Mesenchymal stem cell (in vitro differentiated cells and primary cell): ENCODE data around the gene SNAPC4.
A peak's percentile ranks its signal among the peaks of the same experiment; 100 is the strongest.

Experiments
- DNase-seq: peaks from one replicate; pipeline ENCODE4 v3.0.0-alpha.2; 2013
- H2AFZ ChIP-seq: one replicate; pipeline ENCODE4 v1.6.1; 2013; ENCODE audit warnings: low read depth, mild to moderate bottlenecking, control low read depth, inconsistent platforms, low read length, moderate library complexity
- H2AK5ac ChIP-seq: 2 replicates; pipeline ENCODE4 v1.6.1; 2013; ENCODE audit warnings: low read length, moderate library complexity, mild to moderate bottlenecking, inconsistent platforms; ENCODE audit not compliant: severe bottlenecking
- H2BK120ac ChIP-seq: one replicate; pipeline ENCODE4 v1.6.1; 2013; ENCODE audit warnings: low read depth, mild to moderate bottlenecking, inconsistent platforms, low read length, moderate library complexity
- H2BK12ac ChIP-seq, 2 experiments: one replicate each; pipeline ENCODE4 v1.6.1; 2013; ENCODE audit warnings: inconsistent platforms in 2 of 2, low read length in 2 of 2, mild to moderate bottlenecking in 2 of 2, moderate library complexity in 2 of 2, control low read depth in 1 of 2
- H2BK15ac ChIP-seq: one replicate; pipeline ENCODE4 v1.6.1; 2013; ENCODE audit warnings: mild to moderate bottlenecking, low read depth, inconsistent platforms; ENCODE audit not compliant: poor library complexity, severe bottlenecking
- H2BK5ac ChIP-seq: 2 replicates; pipeline ENCODE4 v1.6.1; 2013; ENCODE audit warnings: low read depth, mild to moderate bottlenecking, low read length, control low read depth, inconsistent platforms; ENCODE audit not compliant: poor library complexity, severe bottlenecking
- H3K14ac ChIP-seq, 2 experiments: one replicate each; pipeline ENCODE4 v1.6.1; 2013; ENCODE audit warnings: inconsistent platforms in 2 of 2, low read length in 2 of 2, control low read depth in 1 of 2, mild to moderate bottlenecking in 1 of 2, moderate library complexity in 1 of 2
- H3K18ac ChIP-seq, 2 experiments: one replicate each; pipeline ENCODE4 v1.6.1; 2013; ENCODE audit warnings: inconsistent platforms in 2 of 2, low read length in 2 of 2, control low read depth in 1 of 2, low read depth in 1 of 2, mild to moderate bottlenecking in 1 of 2
- H3K23ac ChIP-seq, 2 experiments: one replicate each; pipeline ENCODE4 v1.6.1; 2013; ENCODE audit warnings: inconsistent platforms in 2 of 2, low read length in 2 of 2, mild to moderate bottlenecking in 2 of 2, moderate library complexity in 2 of 2, control low read depth in 1 of 2
- H3K27ac ChIP-seq: 2 replicates; pipeline ENCODE4 v1.5.1; 2013; ENCODE audit warnings: mild to moderate bottlenecking, moderate library complexity, low read length, control low read depth, inconsistent platforms; ENCODE audit not compliant: poor library complexity, severe bottlenecking
- H3K27me3 ChIP-seq, 2 experiments: 2 replicates each; pipeline versions ENCODE4 v1.6.1 to v1.7.0; 2013; ENCODE audit warnings: low read length in 2 of 2, mild to moderate bottlenecking in 2 of 2, moderate library complexity in 2 of 2, control low read depth in 1 of 2, inconsistent platforms in 1 of 2; ENCODE audit not compliant: control insufficient read depth in 1 of 2, insufficient read depth in 1 of 2
- H3K36me3 ChIP-seq, 2 experiments: 2 replicates each; pipeline versions ENCODE4 v1.6.1 to v1.7.0; 2013; ENCODE audit warnings: low read length in 2 of 2, control low read depth in 1 of 2, inconsistent platforms in 1 of 2, low read depth in 1 of 2, mild to moderate bottlenecking in 1 of 2; ENCODE audit not compliant: insufficient read depth in 2 of 2, control insufficient read depth in 1 of 2
- H3K4ac ChIP-seq, 2 experiments: one replicate each; pipeline ENCODE4 v1.6.1; 2013; ENCODE audit warnings: inconsistent platforms in 2 of 2, low read length in 2 of 2, mild to moderate bottlenecking in 2 of 2, moderate library complexity in 2 of 2, control low read depth in 1 of 2, low read depth in 1 of 2
- H3K4me1 ChIP-seq: 2 replicates; pipeline ENCODE4 v1.6.1; 2013; ENCODE audit warnings: low read depth, low read length, control low read depth; ENCODE audit not compliant: control insufficient read depth, insufficient read depth
- H3K4me2 ChIP-seq: 2 replicates; pipeline ENCODE4 v1.6.1; 2013; ENCODE audit warnings: low read length, mild to moderate bottlenecking, inconsistent platforms; ENCODE audit not compliant: poor library complexity, severe bottlenecking
- H3K4me3 ChIP-seq, 2 experiments: 2 replicates each; pipeline versions ENCODE4 v1.5.1 to v1.7.0; 2013; ENCODE audit warnings: low read length in 2 of 2, mild to moderate bottlenecking in 2 of 2, control low read depth in 1 of 2, low read depth in 1 of 2; ENCODE audit not compliant: insufficient read depth in 1 of 2
- H3K79me1 ChIP-seq: replicated peaks from 2 replicates; pipeline ENCODE4 v1.6.1; 2013; ENCODE audit warnings: mild to moderate bottlenecking, control low read depth, low read length, inconsistent platforms; ENCODE audit not compliant: poor library complexity, severe bottlenecking
- H3K9ac ChIP-seq: 2 replicates; pipeline ENCODE4 v1.7.0; 2013; ENCODE audit warnings: mild to moderate bottlenecking, low read length, moderate library complexity
- H3K9me3 ChIP-seq: 2 replicates; pipeline ENCODE4 v1.7.0; 2013; ENCODE audit warnings: mild to moderate bottlenecking, low read length; ENCODE audit not compliant: control insufficient read depth
- H4K8ac ChIP-seq: one replicate; pipeline ENCODE4 v1.6.1; 2013; ENCODE audit warnings: inconsistent platforms, mild to moderate bottlenecking, low read length, moderate library complexity
- H4K91ac ChIP-seq: one replicate; pipeline ENCODE4 v1.6.1; 2013; ENCODE audit warnings: mild to moderate bottlenecking, low read length, inconsistent platforms
- WGBS: methylation state at CpG from one replicate; pipeline ENCODE4 v1.1.7; 2013; ENCODE audit warnings: mixed read lengths; 5-methylcytosine and 5-hydroxymethylcytosine counted together

Gene SNAPC4

GRCh38 chr9:136393531-136393930 is 6.4 kb downstream of the SNAPC4 start:
- Histone ChIP-seq H3K4me1 (peaks cover 5% of the 10 kb centered on the region), H2AK5ac (no peak overlapping the region), H3K27me3 (no peaks in the 10 kb centered on the region), H2BK12ac (no peak overlapping the region), H3K4me3 (peak overlapping the region in 1 of 2 experiments; percentile 37), H3K18ac (no peak overlapping the region), H2BK5ac (no peak overlapping the region), H3K27ac (no peak overlapping the region), H3K79me1 (peaks cover 68% of the 10 kb centered on the region), H2BK15ac (no peak overlapping the region), H3K9ac (peak overlapping the region; percentile 77), H3K4ac (no peak overlapping the region), H3K36me3 (peaks cover 78 to 87% of the 10 kb centered on the region in 2 experiments), H4K8ac (no peak overlapping the region), H3K9me3 (no peaks in the 10 kb centered on the region), H2AFZ (no peak overlapping the region), H2BK120ac (no peak overlapping the region), H3K23ac (no peak overlapping the region), H3K4me2 (no peak overlapping the region), H3K14ac (no peak overlapping the region), H4K91ac (no peak overlapping the region)
- WGBS, result 96% methylated on average over 17 of the region's 17 CpGs
- no peak for DNase-seq

- Histone ChIP-seq H3K9ac (peak overlapping the region; percentile 77), H4K8ac (no peak overlapping the region), H3K27me3 (no peaks in the 10 kb centered on the region), H3K14ac (no peak overlapping the region), H2BK120ac (no peak overlapping the region), H3K79me1 (peaks cover 73% of the 10 kb centered on the region), H3K4me3 (peak overlapping the region in 1 of 2 experiments; percentile 59), H3K18ac (no peak overlapping the region), H2BK5ac (no peak overlapping the region), H3K4me2 (no peak overlapping the region), H2BK12ac (no peak overlapping the region), H2AFZ (no peak overlapping the region), H3K27ac (no peak overlapping the region), H3K4ac (no peak overlapping the region), H3K23ac (no peak overlapping the region), H2BK15ac (no peak overlapping the region), H3K36me3 (peaks cover 78 to 87% of the 10 kb centered on the region in 2 experiments), H4K91ac (no peak overlapping the region), H3K4me1 (no peaks in the 10 kb centered on the region), H3K9me3 (no peaks in the 10 kb centered on the region), H2AK5ac (no peak overlapping the region)
- no peak for DNase-seq
- 96% methylated on average over 21 of the region's 21 CpGs for WGBS
Observed at GRCh38 chr9:136392538-136393449, 7.2 kb downstream of the SNAPC4 start.

DNA sequence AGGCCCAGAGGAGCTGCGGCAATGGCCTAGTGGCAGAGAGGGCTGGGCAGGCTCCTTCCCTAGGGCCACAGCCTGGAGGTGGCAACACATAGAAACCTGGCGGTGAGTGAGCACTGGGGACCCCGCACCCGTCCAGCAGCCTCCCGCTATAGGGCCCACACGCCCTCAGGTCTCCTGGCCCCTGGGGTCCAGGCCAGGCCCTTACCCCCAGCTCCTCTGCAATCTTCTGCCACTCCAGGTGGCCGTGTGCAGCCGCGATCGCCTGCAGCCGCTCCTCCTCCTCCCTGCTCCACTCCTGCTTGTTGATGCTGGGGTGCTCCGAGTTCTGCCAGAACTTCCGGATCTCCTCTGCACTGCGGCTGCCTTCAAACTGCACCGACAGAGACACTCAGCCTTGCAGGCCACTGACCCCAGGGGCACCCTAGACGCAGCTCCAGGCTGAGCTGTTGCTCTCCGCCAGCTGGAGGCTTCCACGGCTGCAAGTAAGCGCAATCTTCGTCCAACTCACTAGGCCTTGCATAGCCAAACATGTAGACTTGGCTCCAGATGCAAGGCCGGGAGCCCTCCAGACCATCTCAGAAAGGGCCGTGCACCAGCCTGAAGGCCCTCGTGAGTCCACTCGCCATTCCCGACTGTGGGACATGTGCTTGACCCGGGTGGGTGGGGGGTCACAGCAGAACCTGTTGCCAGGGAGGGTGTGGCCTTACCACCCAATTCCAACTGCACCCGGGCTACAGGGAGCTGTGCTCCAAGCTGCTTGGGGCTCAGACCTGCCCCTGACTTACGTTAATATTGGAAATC is 8.0 kb downstream of the SNAPC4 start:
- WGBS, result 99% methylated on average over 28 of the region's 28 CpGs
- Histone ChIP-seq H3K27me3 (no peaks in the 10 kb centered on the region), H3K79me1 (peaks cover 74% of the 10 kb centered on the region), H3K14ac (no peak overlapping the region), H3K18ac (no peak overlapping the region), H3K23ac (peak overlapping the region in 1 of 2 experiments; percentile 9), H3K36me3 (peaks cover 82 to 88% of the 10 kb centered on the region in 2 experiments), H3K9me3 (no peaks in the 10 kb centered on the region), H3K4me2 (no peak overlapping the region), H3K4me3 (peak overlapping the region; percentile 2 to 59), H3K4ac (no peak overlapping the region), H3K4me1 (no peaks in the 10 kb centered on the region), H2BK15ac (no peak overlapping the region), H2AK5ac (no peak overlapping the region), H2BK12ac (no peak overlapping the region), H2AFZ (no peak overlapping the region), H4K8ac (no peak overlapping the region), H3K27ac (no peak overlapping the region), H4K91ac (no peak overlapping the region), H2BK120ac (no peak overlapping the region), H2BK5ac (no peak overlapping the region), H3K9ac (peak overlapping the region; percentile 77)
- no peak for DNase-seq

GRCh38 chr9:136389396-136389795 is 10.6 kb downstream of the SNAPC4 start:
- H4K8ac ChIP-seq, result no peak overlapping the region
- H3K4ac ChIP-seq, result no peak overlapping the region
- H3K27me3 ChIP-seq, result no peaks in the 10 kb centered on the region
- peak overlapping the region; percentile 15 for H3K9ac ChIP-seq
- peaks cover 80 to 82% of the 10 kb centered on the region in 2 experiments for H3K36me3 ChIP-seq
- H3K23ac ChIP-seq, result no peak overlapping the region
- H2BK5ac ChIP-seq, result no peak overlapping the region
- H3K4me3 ChIP-seq, result no peak overlapping the region
- H3K27ac ChIP-seq, result no peak overlapping the region
- H3K18ac ChIP-seq, result no peak overlapping the region
- no peaks in the 10 kb centered on the region for H3K4me1 ChIP-seq
- H3K9me3 ChIP-seq, result no peaks in the 10 kb centered on the region
- H3K79me1 ChIP-seq, result peaks cover 61% of the 10 kb centered on the region
- no peak overlapping the region for H2BK12ac ChIP-seq
- no peak for DNase-seq
- no peak overlapping the region for H2BK15ac ChIP-seq
- 96% methylated on average over 11 of the region's 14 CpGs for WGBS
- no peak overlapping the region for H2AFZ ChIP-seq
- H4K91ac ChIP-seq, result no peak overlapping the region
- no peak overlapping the region for H3K4me2 ChIP-seq
- no peak overlapping the region for H3K14ac ChIP-seq
- H2BK120ac ChIP-seq, result no peak overlapping the region
- H2AK5ac ChIP-seq, result no peak overlapping the region
